ENCODE measurements around the gene SIAH3.

GRCh38 chr13:45781553-45782326 lies 69.8 kb downstream of the SIAH3 start:
- no peak for TF ChIP-seq POLR2AphosphoS5 (IDR thresholded peaks at IDR 0.05; ENCODE audit: low read depth, low read length)
- no peak for TF ChIP-seq SIN3A (IDR thresholded peaks at IDR 0.05; ENCODE audit: borderline replicate concordance, insufficient read depth, low read length)
- no peak for TF ChIP-seq REST (IDR thresholded peaks at IDR 0.05; ENCODE audit: insufficient read depth in 1 of 2, low read depth in 2 of 2, low read length in 2 of 2)
